ENCODE data around the gene R3HDM1. TPM values are rescaled to one million over a fixed set of nuclear protein-coding genes. Genes with fewer than 3 reads are reported as not detected.
"Not testable (repeated sequence)": the region's sequence is repeated elsewhere in the genome, so short reads cannot be mapped to it uniquely, and the experiment has no call there.

The R3HDM1 gene
- total RNA-seq, 1 donor from 2014 or later, result 11.3 TPM

GRCh38 chr2:135617501-135618015, 86.3 kb downstream of the R3HDM1 start:
- no peak overlapping the region for H3K4me3 ChIP-seq (ENCODE audit: low read depth, low read length)
- no peak for DNase-seq (ENCODE audit: low read depth)
- TF ChIP-seq CTCF (conservative IDR thresholded peaks at IDR 0.05; ENCODE audit: low read depth, low read length), result no peak

DNA sequence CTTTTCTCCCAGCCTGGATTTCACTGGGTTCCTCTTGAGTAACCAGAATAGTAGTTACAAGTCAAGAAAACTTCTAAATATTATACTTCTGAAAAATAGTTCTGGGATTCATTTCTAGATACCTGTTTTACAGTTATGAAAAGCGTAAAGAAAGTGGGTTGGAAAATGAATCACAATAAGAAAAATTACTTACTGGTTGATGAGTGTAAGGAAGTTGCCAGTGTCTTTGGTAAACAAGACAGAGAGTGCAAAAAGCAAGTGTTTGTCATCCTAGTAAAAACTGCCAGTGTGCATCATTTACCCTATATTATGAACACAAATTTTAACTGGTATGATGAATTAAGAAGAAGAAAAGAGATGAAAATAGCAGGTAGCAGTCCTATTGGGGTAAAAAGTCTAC, 88.9 kb downstream of the R3HDM1 start:
- DNase-seq (ENCODE audit: low read depth), result no peak
- H3K4me3 ChIP-seq (ENCODE audit: low read depth, low read length), result no peak overlapping the region
- TF ChIP-seq CTCF (conservative IDR thresholded peaks at IDR 0.05; ENCODE audit: low read depth, low read length), result no peak

DNA sequence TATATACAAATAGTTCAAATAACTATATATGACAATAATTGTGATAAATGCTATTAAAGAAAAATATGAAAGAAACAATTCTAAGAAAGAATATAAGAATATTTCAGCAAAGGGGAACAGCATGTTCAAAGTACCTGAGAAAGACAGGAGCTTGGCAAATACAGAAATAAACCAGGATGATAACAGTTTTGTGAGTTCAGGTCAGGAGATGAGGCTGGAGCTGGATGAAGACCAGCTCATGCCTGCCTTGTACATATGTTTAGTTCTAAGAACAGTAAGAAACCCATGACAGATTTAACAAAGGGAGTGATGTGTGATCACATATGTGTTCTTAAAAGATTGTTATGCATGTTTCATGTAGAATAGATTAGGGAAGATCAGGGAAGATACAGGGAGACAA, 98.2 kb downstream of the R3HDM1 start:
- no peak for TF ChIP-seq CTCF (conservative IDR thresholded peaks at IDR 0.05; ENCODE audit: low read depth, low read length)
- DNase-seq (ENCODE audit: low read depth), result no peak

DNA sequence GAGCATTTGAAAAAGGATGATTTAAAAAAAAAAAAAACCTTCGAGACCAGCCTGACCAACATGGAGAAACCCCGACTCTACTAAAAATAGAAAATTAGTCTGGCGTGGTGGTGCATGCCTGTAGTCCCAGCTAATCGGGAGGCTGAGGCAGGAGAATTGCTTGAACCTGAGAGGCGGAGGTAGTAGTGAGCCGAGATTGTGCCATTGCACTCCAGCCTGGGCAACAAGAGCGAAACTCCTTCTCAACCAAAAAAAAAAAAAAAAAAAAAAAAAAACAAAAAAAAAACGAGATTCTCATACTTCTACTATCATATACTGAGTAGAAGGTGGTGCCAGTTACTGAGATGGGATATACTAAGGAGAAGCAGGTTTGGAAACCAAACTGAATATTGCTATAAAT, 98.8 kb downstream of the R3HDM1 start:
- not testable (repeated sequence) for DNase-seq (ENCODE audit: low read depth); H3K4me3 ChIP-seq (ENCODE audit: low read depth, low read length)

More for the DNA sequence above, 98.2 kb downstream of the R3HDM1 start:
- H3K4me3 ChIP-seq (ENCODE audit: low read depth, low read length), result no peak overlapping the region

- no peak for DNase-seq (ENCODE audit: low read depth)
- no peak overlapping the region for H3K4me3 ChIP-seq (ENCODE audit: low read depth, low read length)
- no peak for TF ChIP-seq CTCF (conservative IDR thresholded peaks at IDR 0.05; ENCODE audit: low read depth, low read length)
Measured at GRCh38 chr2:135630488-135630887, 99.2 kb downstream of the R3HDM1 start.

- TF ChIP-seq CTCF (conservative IDR thresholded peaks at IDR 0.05; ENCODE audit: low read depth, low read length), result no peak
- no peak for DNase-seq (ENCODE audit: low read depth)
- H3K4me3 ChIP-seq (ENCODE audit: low read depth, low read length), result no peak overlapping the region
Measured at GRCh38 chr2:135633582-135633981, 102.3 kb downstream of the R3HDM1 start.

DNA sequence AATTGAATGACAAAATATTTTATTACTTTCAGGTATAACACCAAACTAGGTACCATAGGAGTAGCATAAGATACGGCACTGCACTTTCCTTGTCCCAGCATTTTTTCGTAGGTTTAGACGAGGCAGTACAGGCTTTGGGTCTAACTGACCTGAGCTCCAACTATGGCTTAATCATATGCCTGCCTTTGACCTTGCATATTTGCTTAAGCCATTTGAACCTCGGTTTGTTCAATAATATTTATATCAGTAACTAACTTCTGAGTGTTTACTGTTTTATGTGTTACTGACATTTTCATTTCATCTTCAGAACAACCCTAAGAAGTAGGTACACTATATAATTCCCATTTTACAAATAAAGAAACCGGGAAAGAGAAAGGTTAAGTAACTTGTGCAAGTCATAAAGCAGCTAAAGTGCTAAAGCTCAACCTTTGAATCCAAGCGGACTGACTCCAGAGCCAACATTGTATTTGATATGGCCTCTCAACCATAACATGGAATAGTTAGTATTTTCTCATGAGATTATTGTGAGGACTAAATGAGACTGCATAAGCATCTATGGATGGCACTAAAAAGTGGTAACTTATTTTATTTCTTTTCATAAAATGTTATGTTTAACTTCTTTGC, 104.0 kb downstream of the R3HDM1 start:
- TF ChIP-seq CTCF (conservative IDR thresholded peaks at IDR 0.05; ENCODE audit: low read depth, low read length), result no peak
- no peak overlapping the region for H3K4me3 ChIP-seq (ENCODE audit: low read depth, low read length)
- DNase-seq (ENCODE audit: low read depth), result no peak

Data from epithelial cell of proximal tubule (primary cell).